Tibial nerve (tissue), 4 donors: ENCODE data around the gene ARL2BP. TPM values are rescaled to one million over a fixed set of nuclear protein-coding genes. Genes with fewer than 3 reads are reported as not detected.

Experiments
- DNase-seq, 2 donors: peaks; one replicate each; pipeline ENCODE4 v3.0.0-alpha.2; 2019; ENCODE audit warnings: low spot score in 2 of 2
- H3K27ac ChIP-seq, 4 donors: fragments of 200-600 bp; sonication (generic) in 3 of 4; one replicate each; pipeline ENCODE4 v1.5.1; 2017 to 2019; ENCODE audit warnings: mild to moderate bottlenecking in 1 of 4
- H3K27me3 ChIP-seq, 2 donors: fragments of 200-600 bp; sonication (generic) in 1 of 2; one replicate each; pipeline versions ENCODE4 v1.5.1 to v1.6.0; 2017 to 2019
- H3K36me3 ChIP-seq, 3 donors: fragments of 200-600 bp; sonication (generic); one replicate each; pipeline ENCODE4 v1.5.1; 2018 to 2019
- H3K4me1 ChIP-seq, 4 donors: fragments of 200-600 bp; sonication (generic) in 3 of 4; one replicate each; pipeline ENCODE4 v1.5.1; 2017 to 2019
- H3K4me3 ChIP-seq, 4 donors: fragments of 200-600 bp; sonication (generic) in 3 of 4; one replicate each; pipeline ENCODE4 v1.5.1; 2017 to 2019; ENCODE audit warnings: mild to moderate bottlenecking in 1 of 4, moderate library complexity in 1 of 4
- H3K9me3 ChIP-seq, 4 donors: fragments of 200-600 bp; sonication (generic) in 3 of 4; one replicate each; pipeline ENCODE4 v1.5.1; 2017 to 2019
- EP300 ChIP-seq, 2 donors: sonication (generic); formaldehyde crosslinking; IDR thresholded peaks; one replicate each; pipeline ENCODE4 v1.6.1; 2017; ENCODE audit warnings: antibody characterized with exemption in 2 of 2, mild to moderate bottlenecking in 1 of 2
- POLR2A ChIP-seq, 2 donors: fragments of 450-650 bp; IDR thresholded peaks; one replicate each; pipeline ENCODE4 v1.6.1; 2017; ENCODE audit warnings: antibody characterized with exemption in 2 of 2, mild to moderate bottlenecking in 2 of 2, moderate library complexity in 2 of 2
- WGBS, 2 donors: methylation state at CpG; one replicate each; pipeline ENCODE4 v1.1.5; 2018; 5-methylcytosine and 5-hydroxymethylcytosine counted together
- total RNA-seq, 4 donors: library from RNA; depleted of rRNA; stranded (reverse); fragments of >200 nt; gene quantifications; one replicate each; pipeline ENCODE4 v1.1.0, GENCODE V29; 2016
- TF ChIP-seq, protein P1 (sequence below), 5 experiments: fragments of 200-600 bp in 3 of 5; fragments of 450-650 bp in 2 of 5; sonication (generic) in 3 of 5; IDR thresholded peaks; one replicate each; pipeline ENCODE4 v1.5.1; 2016 to 2019; ENCODE audit warnings: antibody characterized with exemption in 5 of 5, mild to moderate bottlenecking in 3 of 5, moderate library complexity in 2 of 5

The ARL2BP gene
- total RNA-seq, 4 donors from 2014 or later: 54.0 to 63.8 (median 55.5) TPM

DNA sequence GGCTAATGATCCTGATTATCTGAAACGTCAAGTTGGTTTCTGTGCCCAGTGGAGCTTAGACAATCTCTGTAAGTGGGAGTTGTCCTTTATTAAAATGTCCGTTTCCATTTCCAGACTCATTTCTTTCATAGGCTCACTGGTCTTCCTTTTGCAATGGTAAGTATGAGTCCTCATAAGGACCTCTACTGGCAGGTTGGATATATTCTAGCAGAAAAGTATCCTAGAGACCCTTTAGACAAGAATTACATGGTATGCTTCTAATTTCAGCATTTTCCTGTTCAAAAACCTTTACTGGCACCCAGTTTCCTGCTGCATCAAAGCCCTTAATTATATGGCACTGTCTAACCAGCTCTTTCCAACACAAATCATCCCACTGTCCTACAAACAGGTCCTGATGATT lies 28.1 kb upstream of the ARL2BP start:
- Histone ChIP-seq H3K27ac (no peak overlapping the region), H3K9me3 (peaks cover 0 to 35% (median 9%) of the 10 kb centered on the region in 4 donors), H3K4me1 (no peaks in the 10 kb centered on the region), H3K4me3 (no peak overlapping the region), H3K36me3 (peaks cover 13 to 98% (median 40%) of the 10 kb centered on the region in 3 donors), H3K27me3 (no peaks in the 10 kb centered on the region)
- TF ChIP-seq, protein P1, sequence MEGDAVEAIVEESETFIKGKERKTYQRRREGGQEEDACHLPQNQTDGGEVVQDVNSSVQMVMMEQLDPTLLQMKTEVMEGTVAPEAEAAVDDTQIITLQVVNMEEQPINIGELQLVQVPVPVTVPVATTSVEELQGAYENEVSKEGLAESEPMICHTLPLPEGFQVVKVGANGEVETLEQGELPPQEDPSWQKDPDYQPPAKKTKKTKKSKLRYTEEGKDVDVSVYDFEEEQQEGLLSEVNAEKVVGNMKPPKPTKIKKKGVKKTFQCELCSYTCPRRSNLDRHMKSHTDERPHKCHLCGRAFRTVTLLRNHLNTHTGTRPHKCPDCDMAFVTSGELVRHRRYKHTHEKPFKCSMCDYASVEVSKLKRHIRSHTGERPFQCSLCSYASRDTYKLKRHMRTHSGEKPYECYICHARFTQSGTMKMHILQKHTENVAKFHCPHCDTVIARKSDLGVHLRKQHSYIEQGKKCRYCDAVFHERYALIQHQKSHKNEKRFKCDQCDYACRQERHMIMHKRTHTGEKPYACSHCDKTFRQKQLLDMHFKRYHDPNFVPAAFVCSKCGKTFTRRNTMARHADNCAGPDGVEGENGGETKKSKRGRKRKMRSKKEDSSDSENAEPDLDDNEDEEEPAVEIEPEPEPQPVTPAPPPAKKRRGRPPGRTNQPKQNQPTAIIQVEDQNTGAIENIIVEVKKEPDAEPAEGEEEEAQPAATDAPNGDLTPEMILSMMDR (IDR thresholded peaks at IDR 0.05): no peak
- TF ChIP-seq POLR2A (IDR thresholded peaks at IDR 0.05) (no peak), EP300 (IDR thresholded peaks at IDR 0.05) (no peak)
- no peak for DNase-seq
- WGBS, 2 donors: 83 to 91% methylated on average over 2 of the region's 2 CpGs

DNA sequence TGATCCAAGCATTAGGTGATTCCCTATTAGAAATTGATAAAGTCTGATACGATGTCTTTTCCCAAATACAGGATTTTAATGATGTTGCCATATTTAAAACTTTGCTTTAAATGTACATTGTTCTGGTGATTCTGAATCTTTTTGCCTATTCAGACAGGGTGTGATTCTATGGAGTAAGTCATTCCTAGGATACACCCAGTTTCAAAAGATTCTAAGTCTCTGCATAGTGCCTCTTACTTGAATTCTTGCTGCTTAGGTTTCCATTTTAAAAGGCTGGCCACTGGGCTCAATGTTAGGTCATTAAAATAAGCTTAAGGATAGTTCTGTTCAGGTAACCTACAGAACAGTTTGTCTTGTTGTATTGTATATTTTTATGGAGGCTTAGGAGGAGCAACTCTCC lies 22.0 kb upstream of the ARL2BP start:
- Histone ChIP-seq H3K27ac (no peak overlapping the region), H3K27me3 (no peaks in the 10 kb centered on the region), H3K4me1 (no peaks in the 10 kb centered on the region), H3K36me3 (peaks cover 0 to 98% (median 8%) of the 10 kb centered on the region in 3 donors), H3K4me3 (no peak overlapping the region), H3K9me3 (peaks cover 0 to 14% (median 3%) of the 10 kb centered on the region in 4 donors)
- 86 to 91% methylated on average over 1 of the region's 1 CpG for WGBS, 2 donors
- no peak for DNase-seq
- TF ChIP-seq, protein P1 (IDR thresholded peaks at IDR 0.05): no peak
- no peak for TF ChIP-seq EP300 (IDR thresholded peaks at IDR 0.05)
- no peak for TF ChIP-seq POLR2A (IDR thresholded peaks at IDR 0.05)

DNA sequence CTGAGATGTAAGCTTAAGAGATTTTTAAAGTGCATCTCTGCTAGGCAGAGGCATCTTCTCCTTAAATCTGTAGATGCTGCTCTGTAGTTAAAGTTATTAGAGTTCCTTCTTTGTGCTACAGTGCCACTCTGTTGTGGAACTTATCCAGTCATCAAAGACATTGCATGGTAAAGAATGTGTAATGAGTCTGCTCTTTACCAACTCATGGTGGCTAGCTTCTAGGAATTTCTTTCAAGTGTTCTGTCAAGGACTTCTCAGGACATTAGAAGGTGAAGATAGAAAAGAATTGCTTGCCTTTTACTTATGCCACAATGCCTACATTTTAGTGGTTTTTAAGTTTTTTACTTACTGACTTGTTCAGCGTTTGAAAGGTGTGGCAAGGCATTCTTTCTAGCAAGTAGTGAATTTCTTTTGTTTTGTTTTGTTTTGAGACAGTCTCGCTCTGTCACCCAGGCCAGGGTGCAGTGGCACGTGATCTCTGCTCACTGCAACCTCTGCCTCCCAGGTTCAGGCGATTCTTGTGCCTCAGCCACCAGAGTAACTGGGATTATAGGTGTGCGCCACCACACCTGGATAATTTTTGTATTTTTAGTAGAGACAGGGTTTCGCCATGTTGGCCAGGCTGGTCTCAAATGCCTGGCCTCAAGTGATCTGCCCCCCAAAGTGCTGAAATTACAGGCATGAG lies 20.3 kb upstream of the ARL2BP start:
- TF ChIP-seq, protein P1 (IDR thresholded peaks at IDR 0.05): no peak
- TF ChIP-seq POLR2A (IDR thresholded peaks at IDR 0.05) (no peak), EP300 (IDR thresholded peaks at IDR 0.05) (no peak)
- DNase-seq: no peak
- peaks cover 0 to 100% (median 8%) of the 10 kb centered on the region in 3 donors for H3K36me3 ChIP-seq

DNA sequence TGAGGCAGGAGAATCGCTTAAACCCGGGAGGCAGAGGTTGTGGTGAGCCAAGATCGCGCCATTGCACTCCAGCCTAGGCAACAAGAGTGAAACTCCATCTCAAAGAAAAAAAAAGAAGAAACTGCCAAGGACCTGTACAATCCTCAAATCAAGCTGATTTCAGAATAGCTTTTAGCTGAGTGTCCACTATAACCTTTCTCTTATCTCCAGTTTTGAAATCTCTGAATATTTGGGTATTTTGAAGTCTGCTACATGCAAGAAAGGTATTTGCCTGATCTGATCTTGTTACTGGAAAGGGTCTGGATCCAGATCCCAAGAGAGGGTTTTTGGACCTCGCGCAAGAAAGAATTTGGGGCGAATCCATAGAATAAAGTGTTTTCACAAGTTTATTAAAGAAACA lies 19.1 kb upstream of the ARL2BP start:
- 89 to 91% methylated on average over 7 of the region's 7 CpGs for WGBS, 2 donors
- TF ChIP-seq, protein P1 (IDR thresholded peaks at IDR 0.05): no peak
- TF ChIP-seq EP300 (IDR thresholded peaks at IDR 0.05) (no peak), POLR2A (IDR thresholded peaks at IDR 0.05) (no peak)

More for the DNA sequence above, 20.3 kb upstream of the ARL2BP start:
- 79 to 94% methylated on average over 6 of the region's 6 CpGs for WGBS, 2 donors
- no peak overlapping the region for H3K27ac ChIP-seq
- no peak overlapping the region for H3K4me3 ChIP-seq
- no peaks in the 10 kb centered on the region for H3K4me1 ChIP-seq
- H3K9me3 ChIP-seq: peaks cover 0 to 3% (median 0%) of the 10 kb centered on the region in 4 donors
- H3K27me3 ChIP-seq: no peaks in the 10 kb centered on the region

More for the DNA sequence above, 19.1 kb upstream of the ARL2BP start:
- H3K36me3 ChIP-seq: peaks cover 0 to 100% (median 3%) of the 10 kb centered on the region in 3 donors
- no peaks in the 10 kb centered on the region for H3K9me3 ChIP-seq
- H3K27me3 ChIP-seq: no peaks in the 10 kb centered on the region
- no peaks in the 10 kb centered on the region for H3K4me1 ChIP-seq
- DNase-seq: no peak
- no peak overlapping the region for H3K27ac ChIP-seq
- no peak overlapping the region for H3K4me3 ChIP-seq
